ENCODE results near the gene HPSE.

GRCh38 chr4:83283181-83283580 is 51.5 kb downstream of the HPSE start:
- TF ChIP-seq, protein P1, sequence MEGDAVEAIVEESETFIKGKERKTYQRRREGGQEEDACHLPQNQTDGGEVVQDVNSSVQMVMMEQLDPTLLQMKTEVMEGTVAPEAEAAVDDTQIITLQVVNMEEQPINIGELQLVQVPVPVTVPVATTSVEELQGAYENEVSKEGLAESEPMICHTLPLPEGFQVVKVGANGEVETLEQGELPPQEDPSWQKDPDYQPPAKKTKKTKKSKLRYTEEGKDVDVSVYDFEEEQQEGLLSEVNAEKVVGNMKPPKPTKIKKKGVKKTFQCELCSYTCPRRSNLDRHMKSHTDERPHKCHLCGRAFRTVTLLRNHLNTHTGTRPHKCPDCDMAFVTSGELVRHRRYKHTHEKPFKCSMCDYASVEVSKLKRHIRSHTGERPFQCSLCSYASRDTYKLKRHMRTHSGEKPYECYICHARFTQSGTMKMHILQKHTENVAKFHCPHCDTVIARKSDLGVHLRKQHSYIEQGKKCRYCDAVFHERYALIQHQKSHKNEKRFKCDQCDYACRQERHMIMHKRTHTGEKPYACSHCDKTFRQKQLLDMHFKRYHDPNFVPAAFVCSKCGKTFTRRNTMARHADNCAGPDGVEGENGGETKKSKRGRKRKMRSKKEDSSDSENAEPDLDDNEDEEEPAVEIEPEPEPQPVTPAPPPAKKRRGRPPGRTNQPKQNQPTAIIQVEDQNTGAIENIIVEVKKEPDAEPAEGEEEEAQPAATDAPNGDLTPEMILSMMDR (IDR thresholded peaks at IDR 0.05; ENCODE audit: poor library complexity) = no peak
- TF ChIP-seq EZH2 (IDR thresholded peaks at IDR 0.05; ENCODE audit: borderline replicate concordance) = no peak

All from hepatocyte (in vitro differentiated cells).